H1 (cell line): ENCODE results near the gene GAS6. TPM values are rescaled to one million over a fixed set of nuclear protein-coding genes. Genes with fewer than 3 reads are reported as not detected.

ENCODE experiments used
- FOSL1 ChIP-seq: IDR thresholded peaks from 2 replicates; pipeline ENCODE4 v1.6.1; 2011; ENCODE audit warnings: mild to moderate bottlenecking, low read depth, low read length, moderate library complexity; ENCODE audit not compliant: insufficient read depth
- GABPA ChIP-seq: IDR thresholded peaks from 2 replicates; pipeline ENCODE4 v1.6.1; 2011; ENCODE audit warnings: mild to moderate bottlenecking, low read length, moderate library complexity, borderline replicate concordance; ENCODE audit not compliant: insufficient read depth
- SP1 ChIP-seq: IDR thresholded peaks from 2 replicates; pipeline ENCODE4 v1.6.1; 2011; ENCODE audit warnings: low read depth, low read length
- SP2 ChIP-seq: IDR thresholded peaks from 2 replicates; pipeline ENCODE4 v1.6.1; 2012; ENCODE audit warnings: mild to moderate bottlenecking, low read length, inconsistent platforms
- TCF12 ChIP-seq: IDR thresholded peaks from 2 replicates; pipeline ENCODE4 v1.6.1; 2011; ENCODE audit warnings: low read depth, mild to moderate bottlenecking, low read length
- polyA plus RNA-seq, 7 experiments: library from polyadenylated mRNA; depleted of rRNA in 3 of 7; stranded (reverse) in 5 of 7; unstranded in 2 of 7; fragments of >200 nt in 5 of 7; fragments of 200-250 nt in 2 of 7; gene quantifications; 1 replicate in 5 of 7; 2 replicates in 1 of 7; 4 replicates in 1 of 7; pipeline versions ENCODE4 v1.2.1 to v1.2.3, GENCODE V29; 2011 to 2013; ENCODE audit warnings: missing spikeins in 2 of 7, mixed read lengths in 2 of 7
- total RNA-seq: library from RNA; stranded (reverse); fragmentation: NEBNext Ultra II Directional; extraction: Animal tissue kit (Norgen Biotek cat#: 25700); gene quantifications from 2 replicates; pipeline ENCODE4 v1.2.1, GENCODE V29; 2021

Gene GAS6
- total and polyA plus RNA-seq, 2 of the 8 experiments (the other 6 are each of a cell fraction or from before 2014, with no cell fraction given) = 18.6 to 31.0 TPM

DNA sequence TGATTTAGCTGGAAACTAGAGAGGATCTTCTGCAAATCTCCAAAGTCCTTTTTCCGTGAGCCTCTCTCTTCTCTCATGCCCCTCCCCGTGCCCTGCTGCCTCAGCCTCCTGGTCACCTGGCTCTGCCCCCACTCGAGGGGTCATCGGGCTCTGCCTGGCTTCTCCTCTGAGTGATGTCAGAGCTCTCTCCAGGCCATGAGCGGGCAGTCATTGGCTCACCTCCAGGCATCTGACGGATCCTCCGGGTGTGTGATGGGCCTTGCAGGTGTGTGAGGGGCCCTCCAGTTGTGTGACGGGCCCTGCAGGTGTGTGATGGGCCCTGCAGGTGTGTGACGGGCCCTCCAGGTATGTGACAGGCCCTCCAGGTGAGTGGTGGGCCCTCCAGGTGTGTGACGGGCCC, 10.3 kb upstream of the GAS6 start (continued):
- TF ChIP-seq FOSL1 (no peak), GABPA (no peak), TCF12 (no peak), SP1 (no peak), SP2 (no peak)
